Calu3 (cell line): ENCODE results near the gene MPIG6B. TPM values are rescaled to one million over a fixed set of nuclear protein-coding genes. Genes with fewer than 3 reads are reported as not detected.

Experiments
- BruUV-seq: library from RNA; stranded (reverse); fragments of 400-500 nt; replicated peaks from 2 replicates; lab custom pipeline; 2021; lab: Mats Ljungman, UMichigan
- CTCF ChIA-PET: fragments of 300-600 bp; sonication (Branson Sonifier 250); formaldehyde crosslinking; loops from one replicate; lab custom pipeline; 2022; ENCODE audit warnings: antibody characterized with exemption; lab: Charles Lee
- DNase-seq: peaks from one replicate; pipeline ENCODE4 v3.0.0; 2022
- H3K27ac Mint-ChIP-seq: one replicate; pipeline ENCODE4 v1.8.0; 2022; ENCODE audit warnings: mixed read lengths; ENCODE audit not compliant: unreplicated experiment
- H3K27me3 Mint-ChIP-seq: one replicate; pipeline ENCODE4 v1.8.0; 2022; ENCODE audit warnings: mixed read lengths; ENCODE audit not compliant: unreplicated experiment
- H3K36me3 Mint-ChIP-seq: one replicate; pipeline ENCODE4 v1.8.0; 2022; ENCODE audit warnings: mild to moderate bottlenecking, moderate library complexity, mixed read lengths; ENCODE audit not compliant: insufficient read depth, unreplicated experiment
- H3K4me1 Mint-ChIP-seq: one replicate; pipeline ENCODE4 v1.8.0; 2022; ENCODE audit warnings: mild to moderate bottlenecking, low read depth, mixed read lengths; ENCODE audit not compliant: unreplicated experiment
- H3K4me3 Mint-ChIP-seq: one replicate; pipeline ENCODE4 v1.8.0; 2022; ENCODE audit warnings: mild to moderate bottlenecking, low read depth, moderate library complexity, mixed read lengths; ENCODE audit not compliant: unreplicated experiment
- H3K9me3 Mint-ChIP-seq: one replicate; pipeline ENCODE4 v1.8.0; 2022; ENCODE audit warnings: low read depth, mixed read lengths; ENCODE audit not compliant: unreplicated experiment
- intact Hi-C: fragments of 100-400 bp; cut with micrococcal nuclease; formaldehyde crosslinking; loops from one replicate; pipeline ENCODE4 v1.10.0; 2022; ENCODE audit not compliant: unreplicated experiment
- total RNA-seq: library from RNA; stranded (reverse); gene quantifications from 2 replicates; pipeline ENCODE4 v1.2.3, GENCODE V29; 2022
- TF ChIP-seq, protein P1 (sequence below): fragments of 200-600 bp; IDR thresholded peaks from one replicate; pipeline ENCODE4 v1.8.0; 2022; ENCODE audit warnings: antibody characterized with exemption; ENCODE audit not compliant: unreplicated experiment

Gene MPIG6B
- total RNA-seq, 1 experiment from 2014 or later: not detected

DNA sequence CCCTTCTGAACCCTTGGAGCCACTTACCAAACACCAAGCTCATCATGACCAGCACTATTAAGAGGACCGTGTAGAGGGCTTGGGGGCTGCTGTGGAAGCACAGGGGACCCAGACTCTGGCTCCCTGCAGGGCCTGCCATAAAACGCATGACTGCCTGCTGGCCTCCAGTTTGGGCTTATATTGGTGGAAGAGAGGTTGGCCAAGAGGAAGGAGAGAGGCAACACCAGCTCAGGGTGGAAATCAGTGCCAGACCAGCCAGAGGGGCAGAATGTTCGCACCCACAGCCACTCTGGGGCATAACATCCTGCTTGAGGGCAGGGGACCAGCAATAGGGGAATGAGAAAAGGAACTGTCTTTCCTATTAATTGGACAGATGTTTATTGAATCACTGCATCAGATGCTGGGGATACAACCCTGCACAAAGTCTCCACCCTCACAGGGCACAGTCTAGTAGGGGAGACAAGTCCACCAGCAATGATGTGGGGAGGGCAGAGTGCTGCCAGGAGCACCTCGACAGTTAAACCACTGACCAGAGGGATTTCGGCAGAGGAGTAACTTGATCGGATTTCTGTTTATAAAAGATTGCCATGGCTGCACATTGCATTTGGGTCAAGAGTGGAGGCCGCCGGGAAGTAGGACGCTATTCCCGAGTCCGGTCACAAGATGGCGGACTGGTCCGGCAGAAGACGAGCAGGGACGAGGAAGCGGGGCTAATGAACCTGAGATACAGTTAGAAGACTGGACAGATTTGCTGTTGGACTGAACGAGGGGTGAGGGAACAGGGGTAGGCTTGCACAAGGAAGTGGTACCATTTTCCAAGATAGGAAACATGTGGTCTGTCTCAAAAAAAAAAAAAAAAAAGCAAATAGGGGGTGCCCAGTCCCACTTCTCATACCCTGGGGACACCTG lies 42.7 kb upstream of the MPIG6B start, which contains the start of gene LY6G5C:
Gene LY6G5C (minus strand): TSS at position 842 of the 909 bp plus-strand sequence. CDS start 694 bp downstream, at position 148.
- DNase-seq: peak; percentile 94
- TF ChIP-seq, protein P1, sequence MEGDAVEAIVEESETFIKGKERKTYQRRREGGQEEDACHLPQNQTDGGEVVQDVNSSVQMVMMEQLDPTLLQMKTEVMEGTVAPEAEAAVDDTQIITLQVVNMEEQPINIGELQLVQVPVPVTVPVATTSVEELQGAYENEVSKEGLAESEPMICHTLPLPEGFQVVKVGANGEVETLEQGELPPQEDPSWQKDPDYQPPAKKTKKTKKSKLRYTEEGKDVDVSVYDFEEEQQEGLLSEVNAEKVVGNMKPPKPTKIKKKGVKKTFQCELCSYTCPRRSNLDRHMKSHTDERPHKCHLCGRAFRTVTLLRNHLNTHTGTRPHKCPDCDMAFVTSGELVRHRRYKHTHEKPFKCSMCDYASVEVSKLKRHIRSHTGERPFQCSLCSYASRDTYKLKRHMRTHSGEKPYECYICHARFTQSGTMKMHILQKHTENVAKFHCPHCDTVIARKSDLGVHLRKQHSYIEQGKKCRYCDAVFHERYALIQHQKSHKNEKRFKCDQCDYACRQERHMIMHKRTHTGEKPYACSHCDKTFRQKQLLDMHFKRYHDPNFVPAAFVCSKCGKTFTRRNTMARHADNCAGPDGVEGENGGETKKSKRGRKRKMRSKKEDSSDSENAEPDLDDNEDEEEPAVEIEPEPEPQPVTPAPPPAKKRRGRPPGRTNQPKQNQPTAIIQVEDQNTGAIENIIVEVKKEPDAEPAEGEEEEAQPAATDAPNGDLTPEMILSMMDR: peak; percentile 83
- intact Hi-C loops: loop anchor here (1.0 to 2.0 kb wide), 4 partner anchors 58 to 272 kb away; no protein-coding TSS in a partner anchor
- Mint-ChIP-seq H3K4me3 (peak within 1 kb of the TSS; percentile 75), H3K4me1 (peaks cover 28% of the 10 kb centered on the region), H3K27me3 (no peaks in the 10 kb centered on the region), H3K27ac (peak within 1 kb of the TSS; percentile 89), H3K9me3 (no peaks in the 10 kb centered on the region), H3K36me3 (peaks cover 37% of the 10 kb centered on the region)
- CTCF ChIA-PET: interaction anchor here (0.6 to 2.1 kb wide), 13 partner anchors 10 to 516 kb away, joined by 3 to 26 read pairs (median 6); partner anchors contain the start of genes DDAH2, LSM2, MSH5 and NEU1
- BruUV-seq: no TSS peak

DNA sequence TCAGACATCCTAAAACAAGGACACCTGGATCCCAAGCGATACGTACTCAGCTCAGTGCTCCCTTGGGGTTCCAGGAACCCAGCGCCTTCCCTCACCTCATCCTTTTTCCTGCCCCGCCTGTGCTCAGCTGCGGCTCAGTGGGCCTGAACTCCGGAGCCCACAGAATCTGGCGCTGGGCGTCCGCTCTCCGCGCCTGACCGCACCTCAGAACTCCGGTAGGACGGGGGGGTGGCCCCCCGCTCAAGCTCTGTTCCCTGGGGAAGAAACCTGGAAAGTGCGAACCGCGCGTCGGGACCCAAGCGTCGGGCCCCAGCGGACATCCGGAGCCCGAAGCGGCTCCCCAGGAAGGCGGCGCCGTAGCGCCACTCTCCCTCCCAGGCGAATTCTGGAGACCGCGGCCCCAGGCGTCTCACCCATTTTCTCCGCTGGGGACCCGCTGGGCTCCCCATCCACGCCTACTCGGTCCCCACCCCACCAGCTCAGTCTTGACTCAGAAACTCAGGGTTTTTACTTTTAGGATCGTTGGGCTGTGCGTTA lies 42.0 kb upstream of the MPIG6B start:
- TF ChIP-seq, protein P1: no peak
- Mint-ChIP-seq H3K27me3 (no peaks in the 10 kb centered on the region), H3K4me3 (peak overlapping the region; percentile 75), H3K27ac (peak overlapping the region; percentile 89), H3K4me1 (peaks cover 28% of the 10 kb centered on the region), H3K36me3 (peaks cover 35% of the 10 kb centered on the region), H3K9me3 (no peaks in the 10 kb centered on the region)
- DNase-seq: peak; percentile 81
- TSS peak; percentile 71 for BruUV-seq
- CTCF ChIA-PET: interaction anchor here (0.6 to 2.1 kb wide), 13 partner anchors 9 to 515 kb away, joined by 3 to 26 read pairs (median 6); partner anchors contain the start of genes DDAH2, LSM2, MSH5 and NEU1
- intact Hi-C loops: loop anchor here (2.0 kb wide), 1 partner anchor 150 kb away; no protein-coding TSS in a partner anchor

DNA sequence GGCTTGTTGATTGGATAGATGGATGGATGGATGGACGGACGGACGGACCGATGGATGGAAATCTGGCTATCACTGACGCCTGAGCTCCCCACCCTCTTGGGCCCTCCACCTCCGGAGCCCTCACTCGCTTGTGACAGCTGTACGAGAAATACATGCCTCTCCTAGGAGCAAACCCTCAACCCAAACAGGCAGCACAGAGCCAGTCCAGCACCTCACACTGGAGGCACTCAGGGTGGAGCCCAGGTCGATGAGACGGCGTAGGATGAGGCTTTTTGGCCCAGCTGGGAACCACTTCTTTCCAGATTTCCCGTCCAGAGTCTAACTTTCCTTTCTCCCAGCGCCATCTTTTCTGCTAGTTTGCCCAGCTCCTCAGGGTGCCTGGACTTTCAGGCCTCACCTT lies 39.6 kb upstream of the MPIG6B start:
- no peaks in the 10 kb centered on the region for H3K27me3 Mint-ChIP-seq
- TF ChIP-seq, protein P1: no peak
- peaks cover 28% of the 10 kb centered on the region for H3K4me1 Mint-ChIP-seq
- H3K27ac Mint-ChIP-seq: peak overlapping the region; percentile 55
- CTCF ChIA-PET: interaction anchor here (1.5 kb wide), 1 partner anchor 86 kb away, joined by 8 read pairs; no protein-coding TSS in a partner anchor
- peak overlapping the region; percentile 75 for H3K4me3 Mint-ChIP-seq
- no peaks in the 10 kb centered on the region for H3K9me3 Mint-ChIP-seq
- no TSS peak for BruUV-seq
- no peak for DNase-seq
- H3K36me3 Mint-ChIP-seq: peaks cover 48% of the 10 kb centered on the region
- intact Hi-C loops: no loop called here

DNA sequence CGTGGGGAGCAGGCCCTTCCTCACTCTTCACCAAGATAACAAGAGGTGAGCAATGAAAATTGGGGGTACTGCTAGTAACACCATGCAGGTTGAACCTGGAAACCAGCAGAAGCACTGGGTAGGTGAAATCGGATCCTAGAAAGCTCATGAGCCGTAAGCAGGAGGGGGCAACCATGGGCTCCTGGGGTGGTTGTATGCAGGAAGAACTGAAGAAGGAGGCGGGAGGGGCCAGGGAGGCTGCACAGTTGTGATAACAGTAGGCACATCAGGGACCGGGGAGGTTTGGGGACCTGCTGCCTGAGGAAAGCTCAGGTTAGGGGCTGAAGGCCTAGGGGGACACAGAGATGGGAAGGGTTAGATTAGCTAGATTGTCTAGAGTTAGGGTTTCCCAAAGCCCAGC lies 36.7 kb upstream of the MPIG6B start:
- H3K27me3 Mint-ChIP-seq: no peaks in the 10 kb centered on the region
- H3K4me1 Mint-ChIP-seq: peaks cover 27% of the 10 kb centered on the region
- H3K9me3 Mint-ChIP-seq: no peaks in the 10 kb centered on the region
- no TSS peak for BruUV-seq
- H3K27ac Mint-ChIP-seq: peak overlapping the region; percentile 13
- H3K36me3 Mint-ChIP-seq: peaks cover 45% of the 10 kb centered on the region
- H3K4me3 Mint-ChIP-seq: no peak overlapping the region
- TF ChIP-seq, protein P1: no peak
- intact Hi-C loops: no loop called here
- no peak for DNase-seq
- CTCF ChIA-PET: no interaction called here
